GM12892 (cell line): Measurements from ENCODE around the gene TTLL11.
A peak's percentile ranks its signal among the peaks of the same experiment; 100 is the strongest.

ENCODE experiments used
- DNase-seq: peaks from one replicate; pipeline ENCODE4 v3.0.0; 2011; ENCODE audit not compliant: insufficient read length
- FAIRE-seq: peaks from 2 replicates; lab custom pipeline; 2011; peaks lifted over from hg19 to GRCh38; lab: Jason Lieb, UNC
- POLR2A ChIP-seq: IDR thresholded peaks from 2 replicates; pipeline ENCODE4 v1.6.1; 2011; ENCODE audit warnings: low read depth, low read length, control low read depth
- POLR2AphosphoS5 ChIP-seq: IDR thresholded peaks from 2 replicates; pipeline ENCODE4 v1.6.1; 2011; ENCODE audit warnings: low read depth, low read length, control low read depth
- TAF1 ChIP-seq: IDR thresholded peaks from 2 replicates; pipeline ENCODE4 v1.6.1; 2011; ENCODE audit warnings: low read depth, mild to moderate bottlenecking, control low read depth, low read length, borderline replicate concordance

Gene TTLL11

GRCh38 chr9:121780177-121781040, 312.7 kb downstream of the TTLL11 start:
- TF ChIP-seq TAF1 = no peak
- no peak for FAIRE-seq
- no peak for DNase-seq

GRCh38 chr9:121779381-121780117, 313.6 kb downstream of the TTLL11 start:
- DNase-seq (no peak), FAIRE-seq (peak; percentile 30)
- no peak for TF ChIP-seq POLR2AphosphoS5
- TF ChIP-seq POLR2A = no peak
- TF ChIP-seq TAF1 = no peak

GRCh38 chr9:121778252-121779225, 314.6 kb downstream of the TTLL11 start:
- DNase-seq (no peak), FAIRE-seq (no peak)
- TF ChIP-seq POLR2AphosphoS5 = no peak
- no peak for TF ChIP-seq POLR2A

GRCh38 chr9:121776739-121777637, 316.1 kb downstream of the TTLL11 start:
- TF ChIP-seq POLR2AphosphoS5 (no peak), POLR2A (no peak), TAF1 (no peak)
- FAIRE-seq (no peak), DNase-seq (no peak)

GRCh38 chr9:121776001-121776738, 316.9 kb downstream of the TTLL11 start:
- FAIRE-seq = no peak
- TF ChIP-seq POLR2AphosphoS5 = no peak
- no peak for TF ChIP-seq POLR2A
- no peak for TF ChIP-seq TAF1
- DNase-seq = no peak

- no peak for FAIRE-seq
- TF ChIP-seq TAF1 (no peak), POLR2AphosphoS5 (no peak), POLR2A (no peak)
- DNase-seq = no peak
Observed at GRCh38 chr9:121774715-121775613, 318.1 kb downstream of the TTLL11 start.

GRCh38 chr9:121773954-121774714, 319.0 kb downstream of the TTLL11 start:
- TF ChIP-seq TAF1 = no peak
- FAIRE-seq (no peak), DNase-seq (no peak)

- DNase-seq = no peak
- no peak for FAIRE-seq
- TF ChIP-seq TAF1 = no peak
- TF ChIP-seq POLR2AphosphoS5 = no peak
- no peak for TF ChIP-seq POLR2A
Observed at GRCh38 chr9:121773286-121773953, 319.7 kb downstream of the TTLL11 start.

- TF ChIP-seq POLR2A (no peak), POLR2AphosphoS5 (no peak), TAF1 (no peak)
- no peak for FAIRE-seq
- no peak for DNase-seq
Observed at GRCh38 chr9:121772600-121773285, 320.4 kb downstream of the TTLL11 start.
